GM23248 (cell line): ENCODE data around the gene SERPINA4. TPM values are rescaled to one million over a fixed set of nuclear protein-coding genes. Genes with fewer than 3 reads are reported as not detected.

Source experiments
- DNase-seq: peaks from one replicate; pipeline ENCODE4 v3.0.0-alpha.2; 2015
- H2AFZ ChIP-seq: fragments of 200-600 bp; sonication (generic); 2 replicates; pipeline ENCODE4 v1.6.1; 2016; ENCODE audit warnings: antibody characterized with exemption
- H3F3A ChIP-seq: fragments of 200-600 bp; sonication (generic); 2 replicates; pipeline ENCODE4 v1.6.1; 2016; ENCODE audit warnings: mild to moderate bottlenecking, antibody characterized with exemption, mixed run types; ENCODE audit not compliant: insufficient read depth
- H3K27ac ChIP-seq: fragments of 200-600 bp; sonication (generic); 2 replicates; pipeline ENCODE4 v1.5.1; 2016; ENCODE audit warnings: mild to moderate bottlenecking
- H3K27me3 ChIP-seq: fragments of 200-600 bp; sonication (generic); replicated peaks from 2 replicates; pipeline ENCODE4 v1.6.1; 2016; ENCODE audit warnings: mild to moderate bottlenecking; ENCODE audit not compliant: insufficient read depth
- H3K36me3 ChIP-seq: fragments of 200-600 bp; sonication (generic); 2 replicates; pipeline ENCODE4 v1.6.1; 2016; ENCODE audit warnings: low read depth, mild to moderate bottlenecking
- H3K4me1 ChIP-seq: fragments of 200-600 bp; sonication (generic); 2 replicates; pipeline ENCODE4 v1.6.1; 2016; ENCODE audit warnings: mild to moderate bottlenecking; ENCODE audit not compliant: insufficient read depth
- H3K4me2 ChIP-seq: fragments of 200-600 bp; sonication (generic); one replicate; pipeline ENCODE4 v1.6.1; 2016; ENCODE audit warnings: mild to moderate bottlenecking; ENCODE audit not compliant: unreplicated experiment
- H3K4me3 ChIP-seq: fragments of 200-600 bp; sonication (generic); 2 replicates; pipeline ENCODE4 v1.5.1; 2016; ENCODE audit warnings: mild to moderate bottlenecking
- H3K79me2 ChIP-seq: fragments of 200-600 bp; sonication (generic); 2 replicates; pipeline ENCODE4 v1.6.1; 2016; ENCODE audit warnings: mild to moderate bottlenecking; ENCODE audit not compliant: insufficient read depth
- H3K9ac ChIP-seq: fragments of 200-600 bp; sonication (generic); 2 replicates; pipeline ENCODE4 v1.6.1; 2016; ENCODE audit warnings: mild to moderate bottlenecking
- H3K9me2 ChIP-seq: fragments of 200-600 bp; sonication (generic); 2 replicates; pipeline ENCODE4 v1.6.1; 2016; ENCODE audit warnings: mixed run types, mild to moderate bottlenecking, moderate library complexity; ENCODE audit not compliant: insufficient read depth
- H3K9me3 ChIP-seq: fragments of 200-600 bp; sonication (generic); one replicate; pipeline ENCODE4 v1.6.1; 2017; ENCODE audit warnings: low read depth
- H4K20me1 ChIP-seq: fragments of 200-600 bp; sonication (generic); 2 replicates; pipeline ENCODE4 v1.6.0; 2016; ENCODE audit not compliant: insufficient read depth
- EZH2 ChIP-seq: fragments of 200-600 bp; sonication (generic); IDR thresholded peaks from 2 replicates; pipeline ENCODE4 v1.6.1; 2018; ENCODE audit warnings: antibody characterized with exemption, mild to moderate bottlenecking; ENCODE audit not compliant: insufficient read depth, poor library complexity, severe bottlenecking
- EZH2phosphoT487 ChIP-seq: fragments of 200-600 bp; sonication (generic); IDR thresholded peaks from 2 replicates; pipeline ENCODE4 v1.6.1; 2018; ENCODE audit warnings: antibody characterized with exemption, moderate library complexity, mild to moderate bottlenecking, low read depth; ENCODE audit not compliant: insufficient read depth
- WGBS, 2 experiments: methylation state at CpG; one replicate each; pipeline ENCODE4 v1.1.6; 2015 to 2017; ENCODE audit warnings: low lambda C conversion rate in 2 of 2, low coverage in 1 of 2; ENCODE audit errors: missing lambda C conversion rate in 2 of 2; 5-methylcytosine and 5-hydroxymethylcytosine counted together
- in situ Hi-C: fragments of 300-500 bp; cut with MboI; formaldehyde crosslinking; loops from 2 replicates; pipeline ENCODE4 v1.15.0; 2020
- polyA plus RNA-seq: library from polyadenylated mRNA; unstranded; fragments of >200 nt; fragmentation: Nextera tagmentation; extraction: Ambion mirVana; gene quantifications from 2 replicates; pipeline ENCODE4 v1.2.1, GENCODE V29; 2016
- total RNA-seq: library from RNA; depleted of rRNA; stranded (reverse); fragments of >200 nt; shearing (Covaris generic); gene quantifications from 2 replicates; pipeline ENCODE4 v1.2.3, GENCODE V29; 2014

The SERPINA4 gene
- total and polyA plus RNA-seq, 2 experiments from 2014 or later: not detected

DNA sequence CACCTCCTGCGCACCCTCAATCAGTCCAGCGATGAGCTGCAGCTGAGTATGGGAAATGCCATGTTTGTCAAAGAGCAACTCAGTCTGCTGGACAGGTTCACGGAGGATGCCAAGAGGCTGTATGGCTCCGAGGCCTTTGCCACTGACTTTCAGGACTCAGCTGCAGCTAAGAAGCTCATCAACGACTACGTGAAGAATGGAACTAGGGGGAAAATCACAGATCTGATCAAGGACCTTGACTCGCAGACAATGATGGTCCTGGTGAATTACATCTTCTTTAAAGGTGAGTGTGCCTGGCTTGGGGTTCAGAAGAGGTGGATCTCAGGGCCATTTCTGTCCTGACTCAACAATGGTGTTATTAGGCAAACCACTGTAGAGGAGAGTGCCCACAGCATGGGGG is 53.6 kb downstream of the SERPINA4 start:
- no peaks in the 10 kb centered on the region for H3K9me3 ChIP-seq
- H3K4me1 ChIP-seq: peaks cover 9% of the 10 kb centered on the region
- no peak overlapping the region for H2AFZ ChIP-seq
- H3K9me2 ChIP-seq: no peaks in the 10 kb centered on the region
- no peak for TF ChIP-seq EZH2
- TF ChIP-seq EZH2phosphoT487: no peak
- H3K27ac ChIP-seq: no peak overlapping the region
- H3K36me3 ChIP-seq: no peaks in the 10 kb centered on the region
- no peak for DNase-seq
- H4K20me1 ChIP-seq: no peaks in the 10 kb centered on the region
- no peaks in the 10 kb centered on the region for H3K27me3 ChIP-seq
- H3K4me2 ChIP-seq: no peak overlapping the region
- WGBS, 2 experiments: 82 to 86% methylated on average over 7 of the region's 7 CpGs
- in situ Hi-C loops: no loop called here
- H3F3A ChIP-seq: peaks cover 3% of the 10 kb centered on the region; the same call in 1 of the 2 replicates
- no peaks in the 10 kb centered on the region for H3K79me2 ChIP-seq
- H3K4me3 ChIP-seq: no peak overlapping the region
- no peak overlapping the region for H3K9ac ChIP-seq

DNA sequence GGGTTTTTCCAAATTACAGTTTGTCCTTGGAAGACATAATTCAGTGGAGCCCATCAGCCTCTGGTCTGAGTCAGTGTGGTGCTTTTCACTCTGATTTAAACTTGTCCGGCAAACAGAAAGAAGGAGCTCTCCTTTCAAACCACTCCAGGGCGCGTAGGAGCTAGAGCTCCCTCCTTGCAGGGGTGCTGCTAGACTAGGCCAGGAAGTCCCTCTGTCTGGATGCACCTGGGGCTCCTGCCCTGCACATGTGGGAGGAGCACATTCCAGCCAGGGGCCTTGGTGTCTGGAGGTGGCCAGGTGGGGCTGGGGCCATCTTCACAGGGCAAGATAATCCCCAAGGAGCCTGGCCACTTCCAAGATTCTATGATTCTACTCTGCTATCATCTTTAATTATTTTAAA is 54.0 kb downstream of the SERPINA4 start:
- H3K4me2 ChIP-seq: no peak overlapping the region
- TF ChIP-seq EZH2phosphoT487: no peak
- no peak for TF ChIP-seq EZH2
- no peak overlapping the region for H2AFZ ChIP-seq
- no peaks in the 10 kb centered on the region for H3K9me3 ChIP-seq
- no peak for DNase-seq
- H3F3A ChIP-seq: no peaks in the 10 kb centered on the region
- H4K20me1 ChIP-seq: no peaks in the 10 kb centered on the region
- 93 to 94% methylated on average over 3 of the region's 3 CpGs for WGBS, 2 experiments
- no peak overlapping the region for H3K27ac ChIP-seq
- no peaks in the 10 kb centered on the region for H3K79me2 ChIP-seq
- no peak overlapping the region for H3K9ac ChIP-seq
- H3K4me1 ChIP-seq: peaks cover 6% of the 10 kb centered on the region; the same call in 1 of the 2 replicates
- H3K27me3 ChIP-seq: no peaks in the 10 kb centered on the region
- no peaks in the 10 kb centered on the region for H3K9me2 ChIP-seq
- in situ Hi-C loops: no loop called here
- no peak overlapping the region for H3K4me3 ChIP-seq
- no peaks in the 10 kb centered on the region for H3K36me3 ChIP-seq

DNA sequence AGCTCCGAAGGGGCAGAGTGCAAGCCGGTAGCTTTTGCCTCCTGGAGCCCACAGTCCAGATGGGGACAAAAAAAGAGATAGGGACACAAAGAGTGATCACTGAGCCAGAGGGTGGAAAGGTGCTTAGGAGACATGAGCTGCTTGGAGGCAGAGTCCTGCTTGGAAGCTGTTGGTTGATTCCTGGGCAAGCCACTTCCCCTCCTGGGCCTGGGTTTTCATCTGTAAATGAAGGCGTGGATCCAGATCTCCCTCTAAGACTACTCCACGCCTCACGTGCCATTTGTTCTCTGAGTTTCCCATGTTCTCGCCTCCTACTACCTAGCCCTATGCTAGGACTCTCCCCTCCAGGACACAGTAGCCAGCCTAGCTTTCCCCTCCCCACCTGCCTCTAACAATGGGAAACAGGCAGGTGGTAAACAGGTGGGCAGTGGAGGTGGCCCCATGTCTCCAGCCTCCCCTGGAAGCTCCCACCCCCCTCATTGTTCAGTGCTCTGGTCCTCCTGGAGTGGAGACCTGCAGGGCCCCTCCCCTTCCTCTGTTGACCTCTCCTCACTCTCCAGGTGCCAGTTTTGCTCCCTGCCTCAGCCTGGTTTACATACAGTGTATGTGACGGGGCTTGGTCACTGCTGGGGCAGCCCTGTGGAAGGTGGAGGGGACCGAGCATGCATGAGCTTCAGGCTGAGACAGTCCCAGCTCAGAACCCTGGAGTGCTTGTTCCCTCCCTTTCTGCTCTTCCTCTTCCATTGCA is 54.8 kb downstream of the SERPINA4 start:
- Histone ChIP-seq H3K9me2 (no peaks in the 10 kb centered on the region), H4K20me1 (no peaks in the 10 kb centered on the region), H3F3A (no peaks in the 10 kb centered on the region), H3K79me2 (no peaks in the 10 kb centered on the region), H3K27me3 (no peaks in the 10 kb centered on the region), H3K4me2 (no peak overlapping the region), H3K4me3 (no peak overlapping the region), H3K9me3 (no peaks in the 10 kb centered on the region), H3K4me1 (no peaks in the 10 kb centered on the region), H3K9ac (no peak overlapping the region), H2AFZ (no peak overlapping the region), H3K27ac (no peak overlapping the region), H3K36me3 (no peaks in the 10 kb centered on the region)
- in situ Hi-C loops: no loop called here
- 69 to 76% methylated on average over 8 of the region's 8 CpGs for WGBS, 2 experiments
- TF ChIP-seq EZH2phosphoT487 (no peak), EZH2 (no peak)
- no peak for DNase-seq

- no peaks in the 10 kb centered on the region for H3K79me2 ChIP-seq
- no peaks in the 10 kb centered on the region for H3K4me1 ChIP-seq
- no peaks in the 10 kb centered on the region for H3K27me3 ChIP-seq
- H3K4me2 ChIP-seq: no peak overlapping the region
- H3K36me3 ChIP-seq: no peaks in the 10 kb centered on the region
- H3K4me3 ChIP-seq: no peak overlapping the region
- no peak overlapping the region for H3K27ac ChIP-seq
- no peak overlapping the region for H3K9ac ChIP-seq
- H3K9me3 ChIP-seq: no peaks in the 10 kb centered on the region
- in situ Hi-C loops: no loop called here
- no peaks in the 10 kb centered on the region for H4K20me1 ChIP-seq
- H3F3A ChIP-seq: no peaks in the 10 kb centered on the region
- no peaks in the 10 kb centered on the region for H3K9me2 ChIP-seq
- 58 to 60% methylated on average over 5 of the region's 5 CpGs for WGBS, 2 experiments
- TF ChIP-seq EZH2: no peak
- H2AFZ ChIP-seq: no peak overlapping the region
- DNase-seq: no peak
These were observed 56.2 kb downstream of the SERPINA4 start for GRCh38 chr14:94617366-94617941.
